HepG2 (cell line): ENCODE data around the gene SLC41A3. TPM values are rescaled to one million over a fixed set of nuclear protein-coding genes. Genes with fewer than 3 reads are reported as not detected.

Experiments used
- ATAC-seq: fragments of 200-7000 bp; cut with Tn5 transposase; 3 replicates; pipeline ENCODE4 v1.9.1; 2020; ENCODE audit warnings: mild to moderate bottlenecking, moderate library complexity
- BruUV-seq: library from RNA; stranded (reverse); fragments of 400-500 nt; replicated peaks from 2 replicates; lab custom pipeline; 2021; lab: Mats Ljungman, UMichigan
- CTCF ChIA-PET: fragments of 300-600 bp; formaldehyde crosslinking; extraction: SDS; loops from one replicate; lab custom pipeline; 2021; ENCODE audit warnings: low total read pairs, inconsistent platforms, low intra/inter-chr PET ratio; lab: Yijun Ruan, JAX
- POLR2A ChIA-PET: fragments of 350-600 bp; sonication (Branson Sonifier 250); formaldehyde crosslinking; loops from one replicate; lab custom pipeline; 2020; ENCODE audit warnings: antibody characterized with exemption, inconsistent platforms; lab: Yijun Ruan, JAX
- DNase-seq: peaks from one replicate; pipeline ENCODE4 v3.0.0-alpha.2; 2015; ENCODE audit warnings: low spot score
- FAIRE-seq: peaks from 3 replicates; lab custom pipeline; 2011; peaks lifted over from hg19 to GRCh38; lab: Jason Lieb, UNC
- H2AFZ ChIP-seq: one replicate; pipeline ENCODE4 v1.6.1; 2011; ENCODE audit warnings: low read length, inconsistent platforms
- H3K27ac ChIP-seq: fragments of 300-600 bp; 3 replicates; pipeline ENCODE4 v1.8.0; 2011; ENCODE audit warnings: mixed run types, mild to moderate bottlenecking, mixed read lengths, low read length, inconsistent platforms; ENCODE audit not compliant: insufficient read depth; ENCODE audit errors: extremely low read length
- H3K27me3 ChIP-seq, 2 experiments: fragments of 200-600 bp in 1 of 2; 2 replicates in 1 of 2; 3 replicates in 1 of 2; pipeline versions ENCODE4 v1.6.0 to v1.8.0; 2011; ENCODE audit warnings: low read length in 2 of 2, mild to moderate bottlenecking in 2 of 2, moderate library complexity in 2 of 2, inconsistent platforms in 1 of 2; ENCODE audit not compliant: insufficient read depth in 2 of 2, control insufficient read depth in 1 of 2
- H3K36me3 ChIP-seq, 2 experiments: fragments of 200-600 bp in 1 of 2; replicated peaks in 1 of 2; 2 replicates in 1 of 2; 3 replicates in 1 of 2; pipeline versions ENCODE4 v1.5.1 to v1.8.0; 2011; ENCODE audit warnings: low read length in 2 of 2, inconsistent platforms in 1 of 2; ENCODE audit not compliant: insufficient read depth in 2 of 2, control insufficient read depth in 1 of 2
- H3K4me1 ChIP-seq: 2 replicates; pipeline ENCODE4 v1.5.1; 2012; ENCODE audit warnings: low read length, inconsistent platforms; ENCODE audit not compliant: insufficient read depth
- H3K4me2 ChIP-seq: 2 replicates; pipeline ENCODE4 v1.6.0; 2011; ENCODE audit warnings: low read depth, low read length, inconsistent platforms
- H3K4me3 ChIP-seq, 3 experiments: fragments of 200-600 bp in 1 of 3; sonication (generic), shearing (Covaris generic) in 1 of 3; replicated peaks in 1 of 3; 2 replicates each; pipeline ENCODE4 v1.5.1; 2011 to 2016; ENCODE audit warnings: low read length in 3 of 3, inconsistent platforms in 2 of 3, low read depth in 2 of 3, mild to moderate bottlenecking in 2 of 3, control low read depth in 1 of 3, mixed read lengths in 1 of 3; ENCODE audit not compliant: insufficient read depth in 1 of 3
- H3K79me2 ChIP-seq: one replicate; pipeline ENCODE4 v1.6.1; 2011; ENCODE audit warnings: low read length, inconsistent platforms; ENCODE audit not compliant: insufficient read depth
- H3K9ac ChIP-seq: 2 replicates; pipeline ENCODE4 v1.6.0; 2011; ENCODE audit warnings: mild to moderate bottlenecking, low read depth, low read length, inconsistent platforms; ENCODE audit not compliant: insufficient read depth
- H3K9me3 ChIP-seq: 2 replicates; pipeline ENCODE4 v1.5.1; 2012; ENCODE audit warnings: mild to moderate bottlenecking, low read length
- H4K20me1 ChIP-seq: 2 replicates; pipeline ENCODE4 v1.6.0; 2011; ENCODE audit warnings: inconsistent platforms, mild to moderate bottlenecking, low read length, moderate library complexity; ENCODE audit not compliant: insufficient read depth
- GTF2F1 ChIP-seq: fragments of 150-350 bp; IDR thresholded peaks from 2 replicates; pipeline ENCODE4 v1.6.1; 2014; ENCODE audit warnings: low read length
- RAD21 ChIP-seq: fragments of 450-650 bp; formaldehyde crosslinking; IDR thresholded peaks from 2 replicates; pipeline ENCODE4 v1.5.0; 2020; ENCODE audit warnings: mild to moderate bottlenecking
- ZFP90 ChIP-seq: sonication (generic); formaldehyde crosslinking; IDR thresholded peaks from 2 replicates; pipeline ENCODE4 v1.8.0; 2022; ENCODE audit warnings: missing genetic modification reagents, mild to moderate bottlenecking, inconsistent platforms, borderline replicate concordance
- ZNF12 ChIP-seq: sonication (generic); formaldehyde crosslinking; IDR thresholded peaks from 2 replicates; pipeline ENCODE4 v1.5.0; 2020; ENCODE audit warnings: missing genetic modification reagents
- ZNF569 ChIP-seq: sonication (generic); formaldehyde crosslinking; IDR thresholded peaks from 2 replicates; pipeline ENCODE4 v1.5.0; 2020; ENCODE audit warnings: mild to moderate bottlenecking, missing genetic modification reagents, moderate library complexity, borderline replicate concordance
- ZNF589 ChIP-seq: sonication (generic); formaldehyde crosslinking; conservative IDR thresholded peaks from 2 replicates; pipeline ENCODE4 v1.8.0; 2022; ENCODE audit warnings: mild to moderate bottlenecking, moderate library complexity, missing genetic modification reagents
- WGBS: methylation state at CpG from one replicate; pipeline ENCODE4 v1.1.6; 2017; ENCODE audit warnings: low lambda C conversion rate; 5-methylcytosine and 5-hydroxymethylcytosine counted together
- in situ Hi-C: cut with HindIII; loops from 2 replicates; pipeline ENCODE4 v1.10.0; 2017; ENCODE audit warnings: low pct_unique_long_range_greater_than_20kb; ENCODE audit not compliant: extremely low pct_ligation_motif_present
- intact Hi-C: fragments of 100-400 bp; cut with micrococcal nuclease; formaldehyde crosslinking; loops from one replicate; pipeline ENCODE4 v1.10.0; 2022; ENCODE audit not compliant: unreplicated experiment
- polyA plus RNA-seq, 8 experiments: library from polyadenylated mRNA; depleted of rRNA in 3 of 8; stranded (reverse) in 7 of 8; unstranded in 1 of 8; fragments of >200 nt; fragmentation: Illumina TruSeq in 4 of 8; extraction: Trizol in 4 of 8; gene quantifications; 2 replicates each; pipeline versions ENCODE4 v1.2.1 to v1.2.3, GENCODE V29; 2011 to 2016; ENCODE audit warnings: low read depth in 4 of 8, missing spikeins in 1 of 8, mixed read lengths in 1 of 8; ENCODE audit not compliant: insufficient read depth in 1 of 8
- total RNA-seq, 5 experiments: library from RNA; depleted of rRNA; stranded (reverse); fragments of >200 nt; fragmentation: Illumina TruSeq; extraction: Trizol; gene quantifications; 2 replicates each; pipeline ENCODE4 v1.2.3, GENCODE V29; 2016; ENCODE audit warnings: low read depth in 1 of 5
- TF ChIP-seq, protein P1 (sequence below): sonication (generic); formaldehyde crosslinking; IDR thresholded peaks from 2 replicates; pipeline ENCODE4 v1.5.0; 2020; ENCODE audit warnings: mild to moderate bottlenecking, missing genetic modification reagents, borderline replicate concordance

SLC41A3 gene
- total and polyA plus RNA-seq, 2 of the 13 experiments (the other 11 are each of a cell fraction or from before 2014, with no cell fraction given) = 26.0 to 71.1 TPM

DNA sequence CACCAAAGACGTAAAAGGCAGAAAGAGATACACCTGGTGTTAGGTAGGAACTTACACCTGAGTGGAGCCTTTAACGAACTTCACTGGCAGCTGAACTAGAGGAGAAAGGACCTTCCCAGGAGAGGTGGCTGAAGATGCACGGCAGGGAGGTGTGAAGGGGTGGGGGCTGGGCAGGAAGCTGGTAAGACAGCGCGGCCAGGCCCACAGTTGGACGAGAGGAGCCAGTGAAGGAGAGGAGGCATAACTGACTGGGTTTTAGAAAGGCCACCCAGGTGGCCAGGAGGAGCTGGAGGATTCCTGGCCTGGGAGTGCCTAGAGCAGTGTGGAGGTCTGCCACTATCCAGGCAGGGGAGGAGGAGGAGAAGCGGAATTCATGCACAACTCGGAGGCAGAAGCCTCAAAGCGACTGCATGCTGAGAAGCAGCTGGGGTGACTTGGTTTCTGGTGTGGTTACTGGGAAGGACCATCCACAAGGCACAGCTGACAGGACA, 51.9 kb downstream of the SLC41A3 start:
- Histone ChIP-seq H3K36me3 (no peaks in the 10 kb centered on the region; a peak in 3 of 5 replicates), H3K27ac (no peak overlapping the region), H3K79me2 (no peaks in the 10 kb centered on the region), H3K27me3 (no peaks in the 10 kb centered on the region), H3K4me3 (no peak overlapping the region), H2AFZ (no peak overlapping the region), H3K9ac (no peak overlapping the region), H3K9me3 (peaks cover 15% of the 10 kb centered on the region), H3K4me2 (no peak overlapping the region), H3K4me1 (no peaks in the 10 kb centered on the region), H4K20me1 (no peaks in the 10 kb centered on the region)
- BruUV-seq = no TSS peak
- intact Hi-C loops (no loop called here), in situ Hi-C loops (no loop called here)
- ChIA-PET CTCF (no interaction called here), POLR2A (no interaction called here)
- no peak for FAIRE-seq
- 92% methylated on average over 9 of the region's 9 CpGs for WGBS
- no peak for DNase-seq
- no peak for TF ChIP-seq GTF2F1
- no peak for TF ChIP-seq ZNF12 (CRISPR knock-in tag)
- TF ChIP-seq, protein P1, sequence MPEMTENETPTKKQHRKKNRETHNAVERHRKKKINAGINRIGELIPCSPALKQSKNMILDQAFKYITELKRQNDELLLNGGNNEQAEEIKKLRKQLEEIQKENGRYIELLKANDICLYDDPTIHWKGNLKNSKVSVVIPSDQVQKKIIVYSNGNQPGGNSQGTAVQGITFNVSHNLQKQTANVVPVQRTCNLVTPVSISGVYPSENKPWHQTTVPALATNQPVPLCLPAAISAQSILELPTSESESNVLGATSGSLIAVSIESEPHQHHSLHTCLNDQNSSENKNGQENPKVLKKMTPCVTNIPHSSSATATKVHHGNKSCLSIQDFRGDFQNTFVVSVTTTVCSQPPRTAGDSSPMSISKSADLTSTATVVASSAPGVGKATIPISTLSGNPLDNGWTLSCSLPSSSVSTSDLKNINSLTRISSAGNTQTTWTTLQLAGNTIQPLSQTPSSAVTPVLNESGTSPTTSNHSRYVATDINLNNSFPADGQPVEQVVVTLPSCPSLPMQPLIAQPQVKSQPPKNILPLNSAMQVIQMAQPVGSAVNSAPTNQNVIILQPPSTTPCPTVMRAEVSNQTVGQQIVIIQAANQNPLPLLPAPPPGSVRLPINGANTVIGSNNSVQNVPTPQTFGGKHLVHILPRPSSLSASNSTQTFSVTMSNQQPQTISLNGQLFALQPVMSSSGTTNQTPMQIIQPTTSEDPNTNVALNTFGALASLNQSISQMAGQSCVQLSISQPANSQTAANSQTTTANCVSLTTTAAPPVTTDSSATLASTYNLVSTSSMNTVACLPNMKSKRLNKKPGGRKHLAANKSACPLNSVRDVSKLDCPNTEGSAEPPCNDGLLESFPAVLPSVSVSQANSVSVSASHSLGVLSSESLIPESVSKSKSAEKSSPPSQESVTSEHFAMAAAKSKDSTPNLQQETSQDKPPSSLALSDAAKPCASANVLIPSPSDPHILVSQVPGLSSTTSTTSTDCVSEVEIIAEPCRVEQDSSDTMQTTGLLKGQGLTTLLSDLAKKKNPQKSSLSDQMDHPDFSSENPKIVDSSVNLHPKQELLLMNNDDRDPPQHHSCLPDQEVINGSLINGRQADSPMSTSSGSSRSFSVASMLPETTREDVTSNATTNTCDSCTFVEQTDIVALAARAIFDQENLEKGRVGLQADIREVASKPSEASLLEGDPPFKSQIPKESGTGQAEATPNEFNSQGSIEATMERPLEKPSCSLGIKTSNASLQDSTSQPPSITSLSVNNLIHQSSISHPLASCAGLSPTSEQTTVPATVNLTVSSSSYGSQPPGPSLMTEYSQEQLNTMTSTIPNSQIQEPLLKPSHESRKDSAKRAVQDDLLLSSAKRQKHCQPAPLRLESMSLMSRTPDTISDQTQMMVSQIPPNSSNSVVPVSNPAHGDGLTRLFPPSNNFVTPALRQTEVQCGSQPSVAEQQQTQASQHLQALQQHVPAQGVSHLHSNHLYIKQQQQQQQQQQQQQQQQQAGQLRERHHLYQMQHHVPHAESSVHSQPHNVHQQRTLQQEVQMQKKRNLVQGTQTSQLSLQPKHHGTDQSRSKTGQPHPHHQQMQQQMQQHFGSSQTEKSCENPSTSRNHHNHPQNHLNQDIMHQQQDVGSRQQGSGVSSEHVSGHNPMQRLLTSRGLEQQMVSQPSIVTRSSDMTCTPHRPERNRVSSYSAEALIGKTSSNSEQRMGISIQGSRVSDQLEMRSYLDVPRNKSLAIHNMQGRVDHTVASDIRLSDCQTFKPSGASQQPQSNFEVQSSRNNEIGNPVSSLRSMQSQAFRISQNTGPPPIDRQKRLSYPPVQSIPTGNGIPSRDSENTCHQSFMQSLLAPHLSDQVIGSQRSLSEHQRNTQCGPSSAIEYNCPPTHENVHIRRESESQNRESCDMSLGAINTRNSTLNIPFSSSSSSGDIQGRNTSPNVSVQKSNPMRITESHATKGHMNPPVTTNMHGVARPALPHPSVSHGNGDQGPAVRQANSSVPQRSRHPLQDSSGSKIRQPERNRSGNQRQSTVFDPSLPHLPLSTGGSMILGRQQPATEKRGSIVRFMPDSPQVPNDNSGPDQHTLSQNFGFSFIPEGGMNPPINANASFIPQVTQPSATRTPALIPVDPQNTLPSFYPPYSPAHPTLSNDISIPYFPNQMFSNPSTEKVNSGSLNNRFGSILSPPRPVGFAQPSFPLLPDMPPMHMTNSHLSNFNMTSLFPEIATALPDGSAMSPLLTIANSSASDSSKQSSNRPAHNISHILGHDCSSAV (CRISPR knock-in tag) = no peak
- no peak for TF ChIP-seq ZFP90 (CRISPR knock-in tag)
- TF ChIP-seq RAD21 (CRISPR knock-in tag) = no peak
- TF ChIP-seq ZNF569 = no peak
- no peak for TF ChIP-seq ZNF589 (CRISPR knock-in tag)
- ATAC-seq = no peak
